ENCODE data around the gene SNRPA. TPM values are rescaled to one million over a fixed set of nuclear protein-coding genes. Genes with fewer than 3 reads are reported as not detected.
A peak's percentile ranks its signal among the peaks of the same experiment; 100 is the strongest.

SNRPA gene
- total RNA-seq, 1 experiment from 2014 or later: 225 TPM

DNA sequence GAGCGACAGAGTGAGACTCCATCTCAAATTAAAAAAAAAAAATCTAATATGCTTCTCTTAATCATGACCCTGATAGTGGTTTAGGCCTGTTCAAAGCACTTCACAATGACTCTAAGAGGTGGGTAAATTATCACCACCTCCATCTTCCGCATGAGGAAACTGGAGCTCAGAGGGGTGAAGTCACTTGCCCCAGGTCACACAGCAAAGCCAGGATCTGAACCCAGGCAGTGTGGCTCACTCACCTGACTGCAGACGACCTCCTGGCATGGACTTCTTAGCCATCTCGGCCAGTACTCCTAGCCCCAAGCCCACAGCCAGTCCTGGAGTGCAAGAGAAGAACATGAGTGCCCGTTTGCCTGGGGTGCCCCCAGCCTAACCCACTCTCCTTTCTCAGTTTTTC, 41.2 kb upstream of the SNRPA start:
- Histone ChIP-seq H3T11ph (ENCODE audit: low read length) (no peak overlapping the region), H2BK20ac (ENCODE audit: low read depth, low read length, poor library complexity, severe bottlenecking) (no peak overlapping the region), H3K79me1 (ENCODE audit: insufficient read depth, low read depth, low read length, poor library complexity, severe bottlenecking) (no peaks in the 10 kb centered on the region), H2BK12ac (ENCODE audit: insufficient read length, low read depth, low read length) (no peak overlapping the region), H3K9ac (ENCODE audit: extremely low read depth, insufficient read length, low read length) (no peak overlapping the region), H2BK120ac (ENCODE audit: low read depth, low read length, poor library complexity, severe bottlenecking) (no peak overlapping the region), H3K23me2 (ENCODE audit: insufficient read length, low read depth, low read length, poor library complexity, severe bottlenecking) (no peaks in the 10 kb centered on the region), H3K4ac (ENCODE audit: low read depth, low read length) (no peak overlapping the region), H4K5ac (ENCODE audit: insufficient read length, low read depth, low read length) (no peak overlapping the region), H3K4me1 (ENCODE audit: insufficient read depth, low read length) (no peaks in the 10 kb centered on the region), H2BK5ac (ENCODE audit: insufficient read length, low read length) (no peak overlapping the region), H3K4me2 (ENCODE audit: insufficient read depth, insufficient read length, low read length) (no peak overlapping the region), H3K14ac (ENCODE audit: insufficient read depth, low read length) (no peak overlapping the region), H3K27me3 (ENCODE audit: insufficient read depth, low read length) (no peaks in the 10 kb centered on the region), H4K8ac (replicated peaks; ENCODE audit: insufficient read length, low read depth, low read length) (no peak overlapping the region), H2AFZ (ENCODE audit: low read length) (no peak overlapping the region), H3K9me3 (ENCODE audit: control insufficient read depth, low read depth, low read length) (no peaks in the 10 kb centered on the region), H3K79me2 (ENCODE audit: insufficient read depth, low read length) (no peaks in the 10 kb centered on the region), H3K27ac (ENCODE audit: insufficient read length, low read depth, low read length) (no peak overlapping the region), H2BK15ac (ENCODE audit: low read depth, low read length) (no peak overlapping the region), H2AK5ac (ENCODE audit: insufficient read length, low read length) (no peak overlapping the region), H4K91ac (ENCODE audit: insufficient read length, low read depth, low read length) (no peak overlapping the region), H3K56ac (ENCODE audit: insufficient read length, low read depth, low read length) (no peak overlapping the region), H4K20me1 (ENCODE audit: control insufficient read depth, insufficient read depth, insufficient read length) (no peaks in the 10 kb centered on the region), H3K23ac (ENCODE audit: insufficient read length, low read depth, low read length) (no peak overlapping the region), H3K18ac (ENCODE audit: insufficient read length, low read depth, low read length) (no peak overlapping the region)
- TF ChIP-seq, protein P1, sequence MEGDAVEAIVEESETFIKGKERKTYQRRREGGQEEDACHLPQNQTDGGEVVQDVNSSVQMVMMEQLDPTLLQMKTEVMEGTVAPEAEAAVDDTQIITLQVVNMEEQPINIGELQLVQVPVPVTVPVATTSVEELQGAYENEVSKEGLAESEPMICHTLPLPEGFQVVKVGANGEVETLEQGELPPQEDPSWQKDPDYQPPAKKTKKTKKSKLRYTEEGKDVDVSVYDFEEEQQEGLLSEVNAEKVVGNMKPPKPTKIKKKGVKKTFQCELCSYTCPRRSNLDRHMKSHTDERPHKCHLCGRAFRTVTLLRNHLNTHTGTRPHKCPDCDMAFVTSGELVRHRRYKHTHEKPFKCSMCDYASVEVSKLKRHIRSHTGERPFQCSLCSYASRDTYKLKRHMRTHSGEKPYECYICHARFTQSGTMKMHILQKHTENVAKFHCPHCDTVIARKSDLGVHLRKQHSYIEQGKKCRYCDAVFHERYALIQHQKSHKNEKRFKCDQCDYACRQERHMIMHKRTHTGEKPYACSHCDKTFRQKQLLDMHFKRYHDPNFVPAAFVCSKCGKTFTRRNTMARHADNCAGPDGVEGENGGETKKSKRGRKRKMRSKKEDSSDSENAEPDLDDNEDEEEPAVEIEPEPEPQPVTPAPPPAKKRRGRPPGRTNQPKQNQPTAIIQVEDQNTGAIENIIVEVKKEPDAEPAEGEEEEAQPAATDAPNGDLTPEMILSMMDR (conservative IDR thresholded peaks at IDR 0.05): no peak
- Mint-ChIP-seq H3K9me3 (no peaks in the 10 kb centered on the region), H3K27ac (peak overlapping the region in 1 of 3 experiments; percentile 61; a peak in 1 of 7 replicates), H3K36me3 (ENCODE audit: insufficient read depth in 1 of 3, low read depth in 3 of 3) (peaks cover 25 to 73% (median 54%) of the 10 kb centered on the region in 3 experiments), H3K4me3 (no peak overlapping the region), H3K27me3 (ENCODE audit: low read depth) (no peaks in the 10 kb centered on the region; the same call in 1 of the 2 replicates), H3K4me1 (peaks cover 3 to 7% of the 10 kb centered on the region in 2 experiments; a peak in 2 of 4 replicates)
- no peak for DNase-seq
- no CpG with 5 or more reads among the region's 5 CpGs for WGBS (ENCODE audit: extremely low coverage, insufficient read length, low lambda C conversion rate)
